ENCODE results near the gene PTGES2.

GRCh38 chr9:128149001-128149701 lies 21.6 kb upstream of the PTGES2 start, which contains the start of gene LCN2:
- TF ChIP-seq TCF12 (IDR thresholded peaks at IDR 0.05) (no peak), TCF12 (CRISPR knock-in tag; IDR thresholded peaks at IDR 0.05) (no peak), SP1 (IDR thresholded peaks at IDR 0.05) (no peak), SP1 (CRISPR knock-in tag; IDR thresholded peaks at IDR 0.05) (no peak), ZNF530 (CRISPR knock-in tag; IDR thresholded peaks at IDR 0.05; ENCODE audit: low read depth) (no peak), ARID2 (CRISPR knock-in tag; IDR thresholded peaks at IDR 0.05; ENCODE audit: borderline replicate concordance) (no peak), SMC3 (IDR thresholded peaks at IDR 0.05; ENCODE audit: low read length) (no peak), CTCF (CRISPR knock-in tag; IDR thresholded peaks at IDR 0.05) (no peak), ATF4 (CRISPR knock-in tag; IDR thresholded peaks at IDR 0.05) (no peak), ATF7 (IDR thresholded peaks at IDR 0.05) (no peak), ATF7 (CRISPR knock-in tag; IDR thresholded peaks at IDR 0.05) (no peak), MTA1 (CRISPR knock-in tag; IDR thresholded peaks at IDR 0.05; ENCODE audit: borderline replicate concordance) (no peak), ZNF512B (CRISPR knock-in tag; IDR thresholded peaks at IDR 0.05; ENCODE audit: borderline replicate concordance) (no peak), FOXK2 (IDR thresholded peaks at IDR 0.05) (no peak), YY1 (IDR thresholded peaks at IDR 0.05; ENCODE audit: insufficient read depth, insufficient replicate concordance, low read depth, low read length) (no peak), SRF (IDR thresholded peaks at IDR 0.05; ENCODE audit: low read depth, low read length) (no peak), HNF4A (CRISPR knock-in tag; IDR thresholded peaks at IDR 0.05) (no peak)
